GM18868 (cell line): ENCODE measurements around the gene KANSL1.
A peak's percentile ranks its signal among the peaks of the same experiment; 100 is the strongest.
"Not testable (repeated sequence)": the region's sequence is repeated elsewhere in the genome, so short reads cannot be mapped to it uniquely, and the experiment has no call there.

ENCODE experiments used
- ATAC-seq: cut with Tn5 transposase; IDR thresholded peaks from one replicate; pipeline ENCODE4 v1.9.1; 2021; ENCODE audit warnings: mild to moderate bottlenecking, moderate library complexity; ENCODE audit not compliant: unreplicated experiment

Gene KANSL1

GRCh38 chr17:46007461-46007965 is 185.7 kb downstream of the KANSL1 start:
- no peak for ATAC-seq

- ATAC-seq: not testable (repeated sequence)
Measured at GRCh38 chr17:46006082-46006481, 187.1 kb downstream of the KANSL1 start.

GRCh38 chr17:46003907-46004748 is 189.1 kb downstream of the KANSL1 start:
- ATAC-seq: no peak

- ATAC-seq: no peak
Measured at GRCh38 chr17:46002973-46003316, 190.3 kb downstream of the KANSL1 start.

GRCh38 chr17:46002311-46002972 is 190.8 kb downstream of the KANSL1 start:
- ATAC-seq: peak; percentile 45

- no peak for ATAC-seq
Measured at GRCh38 chr17:46001390-46002310, 191.6 kb downstream of the KANSL1 start.

GRCh38 chr17:46000757-46001156 is 192.5 kb downstream of the KANSL1 start:
- no peak for ATAC-seq

GRCh38 chr17:46000292-46000691 is 192.9 kb downstream of the KANSL1 start:
- ATAC-seq: no peak

GRCh38 chr17:45999900-46000290 is 193.3 kb downstream of the KANSL1 start:
- ATAC-seq: no peak

GRCh38 chr17:45998987-45999899 is 194.0 kb downstream of the KANSL1 start, which contains the start of gene STH:
Gene STH (plus strand): TSS chr17:45999250. CDS start chr17:45999280, 30 bp downstream.
- ATAC-seq: no peak

GRCh38 chr17:45997624-45998023 is 195.6 kb downstream of the KANSL1 start:
- ATAC-seq: no peak

- ATAC-seq: no peak
Measured at GRCh38 chr17:45997166-45997565, 196.1 kb downstream of the KANSL1 start.

- ATAC-seq: no peak
Measured at GRCh38 chr17:45996282-45996937, 196.8 kb downstream of the KANSL1 start.

GRCh38 chr17:45995627-45996270 is 197.5 kb downstream of the KANSL1 start:
- ATAC-seq: no peak

GRCh38 chr17:45994987-45995386 is 198.2 kb downstream of the KANSL1 start:
- no peak for ATAC-seq

GRCh38 chr17:45993962-45994627 is 199.1 kb downstream of the KANSL1 start:
- no peak for ATAC-seq

GRCh38 chr17:45992904-45993303 is 200.3 kb downstream of the KANSL1 start:
- no peak for ATAC-seq

GRCh38 chr17:45992175-45992574 is 201.1 kb downstream of the KANSL1 start:
- no peak for ATAC-seq
